ENCODE measurements around the gene HCK.

DNA sequence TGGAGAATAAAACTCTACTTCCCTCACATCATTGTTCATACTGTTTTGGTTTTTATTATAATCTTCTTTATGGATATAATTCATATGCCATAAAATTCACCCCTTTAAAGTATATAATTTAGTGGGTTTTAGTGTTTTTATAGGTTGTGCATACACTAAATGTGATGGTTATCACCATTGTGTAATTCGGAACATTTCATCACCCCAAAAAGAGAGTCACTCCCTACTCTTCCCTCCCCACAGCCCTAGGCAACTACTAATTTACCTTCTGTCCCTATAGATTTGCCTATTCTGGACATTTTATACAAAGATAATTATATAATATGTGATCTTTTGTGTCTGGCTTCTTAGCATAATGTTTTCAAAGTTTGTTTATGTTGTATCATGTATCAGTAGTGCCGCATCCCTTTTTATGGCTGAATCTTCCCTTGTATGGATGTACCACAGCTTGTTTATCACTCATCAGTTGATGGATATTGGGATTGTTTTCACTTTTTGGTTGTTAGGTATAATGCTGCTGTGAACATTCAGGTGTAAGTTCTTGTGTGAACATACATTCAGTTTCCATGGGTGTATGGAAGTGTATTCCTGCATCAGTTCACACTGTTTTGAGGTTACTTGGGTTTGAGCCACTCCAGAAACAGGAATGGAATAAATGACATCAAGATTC is 61.7 kb downstream of the HCK start:
- no peak for TF ChIP-seq POLR2A (IDR thresholded peaks at IDR 0.05)
- TF ChIP-seq, protein P1, sequence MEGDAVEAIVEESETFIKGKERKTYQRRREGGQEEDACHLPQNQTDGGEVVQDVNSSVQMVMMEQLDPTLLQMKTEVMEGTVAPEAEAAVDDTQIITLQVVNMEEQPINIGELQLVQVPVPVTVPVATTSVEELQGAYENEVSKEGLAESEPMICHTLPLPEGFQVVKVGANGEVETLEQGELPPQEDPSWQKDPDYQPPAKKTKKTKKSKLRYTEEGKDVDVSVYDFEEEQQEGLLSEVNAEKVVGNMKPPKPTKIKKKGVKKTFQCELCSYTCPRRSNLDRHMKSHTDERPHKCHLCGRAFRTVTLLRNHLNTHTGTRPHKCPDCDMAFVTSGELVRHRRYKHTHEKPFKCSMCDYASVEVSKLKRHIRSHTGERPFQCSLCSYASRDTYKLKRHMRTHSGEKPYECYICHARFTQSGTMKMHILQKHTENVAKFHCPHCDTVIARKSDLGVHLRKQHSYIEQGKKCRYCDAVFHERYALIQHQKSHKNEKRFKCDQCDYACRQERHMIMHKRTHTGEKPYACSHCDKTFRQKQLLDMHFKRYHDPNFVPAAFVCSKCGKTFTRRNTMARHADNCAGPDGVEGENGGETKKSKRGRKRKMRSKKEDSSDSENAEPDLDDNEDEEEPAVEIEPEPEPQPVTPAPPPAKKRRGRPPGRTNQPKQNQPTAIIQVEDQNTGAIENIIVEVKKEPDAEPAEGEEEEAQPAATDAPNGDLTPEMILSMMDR (IDR thresholded peaks at IDR 0.05) = no peak

All from Peyer's patch (tissue), 4 donors.